GDM1 (cell line): ENCODE data around the gene SLPI.

Experiments used
- DNase-seq: peaks from one replicate; lab custom pipeline; 2025; lab: John Stamatoyannopoulos, UW

The SLPI gene

DNA sequence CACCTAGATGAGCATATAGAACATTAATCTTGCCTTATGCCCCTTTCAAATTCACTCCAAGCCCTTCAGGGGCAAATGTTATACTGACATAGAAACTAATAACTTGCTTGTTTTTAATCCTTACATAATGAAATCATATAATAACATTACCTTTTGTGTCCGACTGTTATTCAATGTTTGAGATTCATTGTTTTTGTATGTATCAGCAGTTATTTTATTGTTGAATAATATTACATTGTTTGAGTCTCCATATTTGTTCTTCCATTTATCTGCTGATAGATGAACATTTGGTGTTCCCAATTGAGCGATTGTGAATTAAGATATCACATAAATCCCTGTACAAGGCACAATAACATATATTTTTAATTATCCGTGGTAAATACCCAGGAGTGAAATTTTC, 41.5 kb downstream of the SLPI start:
- DNase-seq, result no peak

DNA sequence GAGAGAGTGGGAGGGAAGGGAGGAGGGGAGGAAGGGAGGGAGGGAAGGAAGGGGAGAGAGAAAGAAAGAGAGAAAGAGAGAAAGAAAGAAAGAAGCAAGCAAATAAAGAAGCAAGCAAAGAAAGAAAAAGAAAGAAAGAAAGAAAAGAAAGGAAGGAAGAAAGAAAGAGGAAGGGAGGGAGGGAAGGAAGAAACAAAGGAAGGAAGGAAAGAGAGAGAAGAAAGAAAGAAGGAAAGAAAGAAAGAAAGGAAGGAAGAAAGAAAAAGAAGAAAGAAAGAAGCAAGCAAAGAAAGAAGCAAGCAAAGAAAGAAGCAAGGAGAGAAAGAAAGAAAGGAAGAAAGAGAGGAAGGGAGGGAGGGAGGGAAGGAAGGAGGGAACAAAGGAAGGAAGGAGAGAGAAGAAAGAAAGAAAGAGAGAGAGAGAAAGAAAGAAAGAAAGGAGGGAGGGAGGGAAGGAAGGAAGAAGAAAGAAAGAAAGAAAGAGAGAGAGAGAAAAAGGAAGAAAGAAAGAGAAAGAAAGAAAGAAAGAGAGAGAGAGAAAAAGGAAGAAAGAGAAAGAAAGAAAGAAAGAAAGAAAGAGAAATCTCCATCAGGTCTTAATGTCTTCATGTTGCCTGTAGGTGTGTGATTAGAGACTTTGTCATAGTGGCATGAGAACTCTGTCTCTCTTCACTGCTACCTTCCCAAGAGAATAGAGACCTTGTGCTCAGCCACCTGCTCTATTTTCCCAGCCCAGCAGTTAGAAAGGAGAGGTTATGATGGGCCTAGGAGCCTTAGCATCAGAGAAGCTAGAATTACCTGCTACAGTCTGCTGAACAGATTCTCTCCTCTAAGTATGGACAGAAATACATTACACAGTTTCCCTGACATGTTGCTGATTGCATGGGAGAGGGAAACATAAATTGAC, 42.5 kb downstream of the SLPI start:
- no peak for DNase-seq

DNA sequence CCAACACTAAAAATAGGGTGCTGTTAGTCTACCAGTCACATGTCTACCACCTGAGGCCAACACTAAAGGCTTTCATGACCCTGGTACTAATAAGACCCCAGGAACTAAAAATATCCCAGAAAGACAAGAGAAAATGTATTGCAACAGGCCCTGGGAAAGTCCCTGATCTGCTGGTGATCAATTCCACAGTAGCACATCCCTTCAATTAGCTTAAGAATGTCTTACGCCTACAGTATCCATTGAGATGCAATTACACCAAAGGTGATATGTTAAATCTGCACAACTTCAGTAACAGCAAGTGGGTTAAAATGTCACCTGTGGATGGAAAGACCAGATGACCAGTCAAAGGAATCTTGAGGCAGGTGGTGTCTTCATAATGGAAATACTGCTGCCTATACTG, 44.4 kb downstream of the SLPI start:
- no peak for DNase-seq

DNA sequence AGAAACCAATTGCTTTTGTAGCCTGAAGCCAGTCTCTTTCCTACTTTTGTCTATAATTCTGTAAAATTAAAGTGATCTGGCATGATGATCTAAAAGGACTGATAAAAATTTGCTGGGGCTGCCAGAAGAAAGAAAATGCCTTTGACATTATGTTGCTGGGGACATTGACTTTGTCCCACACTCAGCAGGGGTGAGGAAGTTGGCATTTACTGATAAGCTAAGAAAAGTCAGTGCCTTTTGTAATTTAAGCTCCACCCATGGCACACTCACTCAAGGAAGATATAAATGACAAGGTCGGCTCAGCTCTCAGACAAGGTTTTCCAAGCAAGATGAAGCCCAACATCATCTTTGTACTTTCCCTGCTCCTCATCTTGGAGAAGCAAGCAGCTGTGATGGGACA, 47.6 kb downstream of the SLPI start, which contains the start of gene SEMG1:
Gene SEMG1, plus strand, starts transcription at position 309 of the 400 bp plus-strand sequence. Its CDS starts 21 bp downstream, at position 330.
- no peak for DNase-seq
